ENCODE results near the gene MRGPRE.

The MRGPRE gene

GRCh38 chr11:3181725-3182461 lies 50.3 kb downstream of the MRGPRE start:
- DNase-seq (ENCODE audit: low read depth in 4 of 4, low spot score in 1 of 4) = no peak

GRCh38 chr11:3180869-3181268 lies 51.3 kb downstream of the MRGPRE start:
- no peak for DNase-seq (ENCODE audit: low read depth in 4 of 4, low spot score in 1 of 4)

GRCh38 chr11:3178349-3178748 lies 53.9 kb downstream of the MRGPRE start:
- DNase-seq (ENCODE audit: low read depth in 4 of 4, low spot score in 1 of 4) = no peak

GRCh38 chr11:3177931-3178330 lies 54.3 kb downstream of the MRGPRE start:
- no peak for DNase-seq (ENCODE audit: low read depth in 4 of 4, low spot score in 1 of 4)

Measured in stimulated activated CD4-positive, alpha-beta T cell treated with anti-CD3 and anti-CD28 coated beads, Interleukin-1b, Interleukin-23, amount 100 ng/mL, for 24 hours (primary cell).